ENCODE data around the gene THTPA.

GRCh38 chr14:23537351-23538049 is 18.6 kb upstream of the THTPA start:
- TF ChIP-seq CTCF (IDR thresholded peaks at IDR 0.05) (no peak), POLR2A (IDR thresholded peaks at IDR 0.05) (no peak)
